ENCODE measurements around the gene ACAD10.

DNA sequence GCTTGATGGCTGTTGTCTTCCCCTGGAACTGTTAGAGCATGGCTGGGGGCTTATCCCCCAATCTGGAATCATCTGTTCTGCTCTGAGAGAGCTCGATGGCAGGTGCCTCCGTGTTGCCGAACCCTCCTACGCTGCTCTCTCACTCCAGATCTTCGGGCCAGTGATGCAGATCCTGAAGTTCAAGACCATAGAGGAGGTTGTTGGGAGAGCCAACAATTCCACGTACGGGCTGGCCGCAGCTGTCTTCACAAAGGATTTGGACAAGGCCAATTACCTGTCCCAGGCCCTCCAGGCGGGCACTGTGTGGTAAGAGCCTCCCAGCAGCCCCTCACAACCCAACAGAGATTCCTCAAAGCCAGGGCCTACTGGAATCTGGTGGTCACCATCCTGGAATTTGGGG lies 113.9 kb downstream of the ACAD10 start:
- no peak for TF ChIP-seq YY1 (IDR thresholded peaks at IDR 0.05; ENCODE audit: extremely low read depth, insufficient replicate concordance, low read depth, low read length)
- TF ChIP-seq, protein P1, sequence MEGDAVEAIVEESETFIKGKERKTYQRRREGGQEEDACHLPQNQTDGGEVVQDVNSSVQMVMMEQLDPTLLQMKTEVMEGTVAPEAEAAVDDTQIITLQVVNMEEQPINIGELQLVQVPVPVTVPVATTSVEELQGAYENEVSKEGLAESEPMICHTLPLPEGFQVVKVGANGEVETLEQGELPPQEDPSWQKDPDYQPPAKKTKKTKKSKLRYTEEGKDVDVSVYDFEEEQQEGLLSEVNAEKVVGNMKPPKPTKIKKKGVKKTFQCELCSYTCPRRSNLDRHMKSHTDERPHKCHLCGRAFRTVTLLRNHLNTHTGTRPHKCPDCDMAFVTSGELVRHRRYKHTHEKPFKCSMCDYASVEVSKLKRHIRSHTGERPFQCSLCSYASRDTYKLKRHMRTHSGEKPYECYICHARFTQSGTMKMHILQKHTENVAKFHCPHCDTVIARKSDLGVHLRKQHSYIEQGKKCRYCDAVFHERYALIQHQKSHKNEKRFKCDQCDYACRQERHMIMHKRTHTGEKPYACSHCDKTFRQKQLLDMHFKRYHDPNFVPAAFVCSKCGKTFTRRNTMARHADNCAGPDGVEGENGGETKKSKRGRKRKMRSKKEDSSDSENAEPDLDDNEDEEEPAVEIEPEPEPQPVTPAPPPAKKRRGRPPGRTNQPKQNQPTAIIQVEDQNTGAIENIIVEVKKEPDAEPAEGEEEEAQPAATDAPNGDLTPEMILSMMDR (IDR thresholded peaks at IDR 0.05 in 2 of 3, conservative IDR thresholded peaks at IDR 0.05 in 1 of 3; ENCODE audit: borderline replicate concordance in 1 of 3, insufficient read depth in 1 of 3, low read depth in 2 of 3, low read length in 2 of 3), result no peak
- TF ChIP-seq EZH2 (IDR thresholded peaks at IDR 0.05), result no peak
- TF ChIP-seq POLR2AphosphoS5 (IDR thresholded peaks at IDR 0.05; ENCODE audit: low read depth, low read length), result no peak
- TF ChIP-seq TCF7L2 (IDR thresholded peaks at IDR 0.05; ENCODE audit: borderline replicate concordance, extremely low read depth, insufficient read depth, insufficient read length), result no peak
- TF ChIP-seq FOSL1 (IDR thresholded peaks at IDR 0.05; ENCODE audit: low read depth), result no peak
- TF ChIP-seq, protein P2, sequence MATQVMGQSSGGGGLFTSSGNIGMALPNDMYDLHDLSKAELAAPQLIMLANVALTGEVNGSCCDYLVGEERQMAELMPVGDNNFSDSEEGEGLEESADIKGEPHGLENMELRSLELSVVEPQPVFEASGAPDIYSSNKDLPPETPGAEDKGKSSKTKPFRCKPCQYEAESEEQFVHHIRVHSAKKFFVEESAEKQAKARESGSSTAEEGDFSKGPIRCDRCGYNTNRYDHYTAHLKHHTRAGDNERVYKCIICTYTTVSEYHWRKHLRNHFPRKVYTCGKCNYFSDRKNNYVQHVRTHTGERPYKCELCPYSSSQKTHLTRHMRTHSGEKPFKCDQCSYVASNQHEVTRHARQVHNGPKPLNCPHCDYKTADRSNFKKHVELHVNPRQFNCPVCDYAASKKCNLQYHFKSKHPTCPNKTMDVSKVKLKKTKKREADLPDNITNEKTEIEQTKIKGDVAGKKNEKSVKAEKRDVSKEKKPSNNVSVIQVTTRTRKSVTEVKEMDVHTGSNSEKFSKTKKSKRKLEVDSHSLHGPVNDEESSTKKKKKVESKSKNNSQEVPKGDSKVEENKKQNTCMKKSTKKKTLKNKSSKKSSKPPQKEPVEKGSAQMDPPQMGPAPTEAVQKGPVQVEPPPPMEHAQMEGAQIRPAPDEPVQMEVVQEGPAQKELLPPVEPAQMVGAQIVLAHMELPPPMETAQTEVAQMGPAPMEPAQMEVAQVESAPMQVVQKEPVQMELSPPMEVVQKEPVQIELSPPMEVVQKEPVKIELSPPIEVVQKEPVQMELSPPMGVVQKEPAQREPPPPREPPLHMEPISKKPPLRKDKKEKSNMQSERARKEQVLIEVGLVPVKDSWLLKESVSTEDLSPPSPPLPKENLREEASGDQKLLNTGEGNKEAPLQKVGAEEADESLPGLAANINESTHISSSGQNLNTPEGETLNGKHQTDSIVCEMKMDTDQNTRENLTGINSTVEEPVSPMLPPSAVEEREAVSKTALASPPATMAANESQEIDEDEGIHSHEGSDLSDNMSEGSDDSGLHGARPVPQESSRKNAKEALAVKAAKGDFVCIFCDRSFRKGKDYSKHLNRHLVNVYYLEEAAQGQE (IDR thresholded peaks at IDR 0.05; ENCODE audit: low read depth), result no peak
- no peak for TF ChIP-seq POLR2A (IDR thresholded peaks at IDR 0.05; ENCODE audit: borderline replicate concordance, extremely low read depth, insufficient read depth, insufficient read length)
- no peak for TF ChIP-seq ZFX (IDR thresholded peaks at IDR 0.05)
- TF ChIP-seq JUND (IDR thresholded peaks at IDR 0.05), result no peak
- no peak for TF ChIP-seq SRF (IDR thresholded peaks at IDR 0.05; ENCODE audit: low read depth)

Measured in HCT116 (cell line).